Stimulated activated CD4-positive, alpha-beta T cell treated with anti-CD3 and anti-CD28 coated beads, Interleukin-1b, Interleukin-23, amount 100 ng/mL, for 24 hours (primary cell): ENCODE measurements around the gene LRSAM1.
"Not testable (repeated sequence)": the region's sequence is repeated elsewhere in the genome, so short reads cannot be mapped to it uniquely, and the experiment has no call there.

ENCODE experiments used
- DNase-seq, 4 experiments: peaks; one replicate each; pipeline ENCODE4 v3.0.0-alpha.2; 2020; ENCODE audit warnings: low read depth in 4 of 4, low spot score in 1 of 4

The LRSAM1 gene

DNA sequence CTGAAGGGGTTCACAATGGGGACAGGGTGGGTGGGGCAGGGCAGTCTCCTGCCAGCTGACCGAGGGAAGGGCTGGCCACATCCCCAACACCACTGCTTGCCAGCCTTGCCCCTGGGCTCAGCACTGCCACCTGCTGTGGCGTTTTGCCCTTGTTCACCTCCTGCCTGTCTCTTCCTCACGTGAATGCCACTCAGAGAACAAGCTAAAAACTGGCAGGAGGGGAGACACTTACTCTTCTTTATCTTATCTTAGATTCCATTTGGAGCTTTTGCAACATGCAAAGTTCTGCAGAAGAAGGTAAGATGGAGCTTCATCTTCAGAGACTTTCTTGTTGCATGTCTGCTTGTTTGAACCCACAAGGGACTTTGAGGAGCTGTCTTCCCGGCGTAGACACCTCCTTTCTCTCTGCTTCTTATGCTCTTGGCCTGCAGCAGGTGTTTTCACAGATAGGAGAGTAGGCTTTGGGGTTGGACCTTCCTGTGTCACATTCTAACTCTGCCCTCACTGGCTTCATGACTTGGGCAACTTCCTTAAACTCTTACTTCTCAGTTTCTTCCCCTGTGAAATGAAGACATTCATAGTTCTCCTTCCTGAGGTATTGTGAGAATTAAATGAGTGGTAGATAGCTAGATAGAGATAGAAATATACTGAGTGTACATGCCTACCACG lies 4.1 kb downstream of the LRSAM1 start:
- no peak for DNase-seq

DNA sequence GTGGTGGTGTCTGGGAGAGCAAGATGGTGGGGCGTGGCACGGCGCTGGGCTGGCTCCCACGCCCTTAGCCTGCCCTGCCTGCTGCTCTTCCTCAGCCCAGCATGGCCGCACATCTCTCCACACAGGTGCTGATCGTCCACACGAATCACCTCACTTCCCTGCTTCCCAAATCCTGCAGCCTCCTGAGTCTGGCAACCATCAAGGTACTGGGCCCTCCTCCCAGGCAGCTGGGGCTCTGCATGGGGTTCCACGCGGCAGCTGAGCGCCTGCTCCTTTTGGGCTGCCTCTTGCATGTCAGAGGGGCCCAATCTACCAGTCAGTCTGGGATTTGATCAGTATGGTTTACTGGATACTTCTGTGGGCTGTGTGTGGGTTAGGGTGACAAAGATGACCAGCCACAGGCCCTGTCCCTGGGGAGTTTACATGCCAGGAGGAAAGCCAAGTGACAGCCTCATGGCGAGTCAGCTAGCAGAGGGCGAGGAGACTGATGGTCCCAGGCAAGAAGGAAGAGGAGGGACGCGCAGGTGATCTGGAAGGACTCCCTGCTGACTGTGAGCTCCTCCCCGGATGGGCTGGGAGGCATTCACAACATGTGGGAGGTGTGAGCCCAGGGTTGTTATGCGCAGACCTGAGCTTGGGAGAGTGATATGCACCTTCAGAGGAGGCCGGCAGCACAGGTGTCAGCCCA lies 6.0 kb downstream of the LRSAM1 start:
- DNase-seq: no peak

DNA sequence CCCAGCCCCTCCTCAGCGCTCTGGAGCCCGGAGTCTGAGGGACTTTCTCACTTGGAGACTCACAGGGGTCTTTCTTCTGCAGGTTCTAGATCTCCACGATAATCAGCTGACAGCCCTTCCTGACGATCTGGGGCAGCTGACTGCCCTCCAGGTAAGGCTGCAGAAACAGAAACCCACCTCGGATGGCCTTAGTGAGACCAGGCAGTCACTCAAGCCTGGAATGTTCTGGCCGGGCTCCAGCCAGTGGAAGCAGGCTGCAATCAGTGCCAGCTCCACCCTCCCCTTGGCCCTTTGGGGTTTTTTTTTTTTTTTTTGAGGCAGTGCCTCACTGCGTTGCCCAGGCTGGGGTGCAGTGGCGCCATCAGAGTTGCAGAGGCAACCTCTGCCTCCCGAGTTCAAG lies 7.6 kb downstream of the LRSAM1 start:
- no peak for DNase-seq

DNA sequence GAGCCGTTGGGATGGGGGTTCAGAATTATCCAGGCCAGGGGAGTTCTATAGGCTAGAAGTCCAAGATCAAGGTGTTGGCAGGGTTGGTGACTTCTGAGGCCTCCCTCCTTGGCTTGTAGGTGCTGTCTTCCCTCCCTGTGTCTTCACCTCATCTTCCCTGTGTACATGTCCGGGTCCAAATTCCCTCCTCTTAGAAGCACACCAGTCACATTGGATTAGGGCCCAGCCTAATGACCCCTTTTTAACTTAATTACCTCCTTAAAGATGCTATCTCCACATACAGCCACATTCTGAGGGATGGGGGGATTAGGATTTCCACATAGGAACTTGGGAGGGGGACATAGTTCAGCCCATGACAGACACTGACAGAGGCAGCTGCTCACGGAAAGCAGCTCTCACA lies 12.1 kb downstream of the LRSAM1 start:
- DNase-seq: no peak

DNA sequence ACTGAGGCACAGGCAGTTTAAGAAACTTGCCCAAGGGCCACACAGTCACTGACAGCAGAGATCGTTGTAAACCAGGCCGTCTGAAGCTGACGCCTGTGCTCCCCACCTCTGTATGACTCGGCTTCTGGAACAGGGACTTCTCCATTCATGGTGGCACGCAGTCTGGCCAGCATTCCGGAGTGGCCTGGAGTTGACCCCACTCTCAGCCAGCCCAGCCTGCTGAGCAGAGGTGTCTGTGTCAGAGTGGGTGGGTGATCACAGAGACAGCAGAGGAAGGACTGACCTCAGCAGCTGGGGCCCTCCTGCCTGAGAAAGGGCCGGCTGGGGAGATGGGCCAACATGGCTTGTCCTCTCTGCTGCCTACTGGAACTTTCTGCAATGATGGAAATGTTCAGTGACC lies 12.6 kb downstream of the LRSAM1 start:
- no peak for DNase-seq

DNA sequence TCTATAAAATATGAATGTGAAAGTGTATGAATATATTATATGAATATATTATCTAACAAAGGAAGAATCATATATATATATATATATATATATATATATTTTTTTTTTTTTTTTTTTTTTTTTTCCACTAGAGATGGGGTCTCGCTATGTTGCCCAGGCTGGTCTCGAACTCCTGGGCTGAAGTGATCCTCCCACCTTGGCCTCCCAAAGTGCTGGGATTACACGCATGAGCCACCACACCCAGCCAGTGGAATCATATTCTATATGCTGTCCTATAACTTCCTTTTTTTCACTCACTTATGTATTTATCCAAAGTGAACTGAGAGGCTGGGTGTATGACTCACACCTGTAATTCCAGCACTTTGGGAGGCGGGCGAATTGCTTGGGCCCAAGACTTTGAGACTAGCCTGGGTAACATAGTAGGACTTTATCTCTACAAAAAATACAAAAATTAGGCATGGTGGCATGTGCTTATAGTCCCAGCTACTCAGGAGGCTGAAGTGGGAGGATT lies 15.2 kb downstream of the LRSAM1 start:
- DNase-seq: not testable (repeated sequence)

DNA sequence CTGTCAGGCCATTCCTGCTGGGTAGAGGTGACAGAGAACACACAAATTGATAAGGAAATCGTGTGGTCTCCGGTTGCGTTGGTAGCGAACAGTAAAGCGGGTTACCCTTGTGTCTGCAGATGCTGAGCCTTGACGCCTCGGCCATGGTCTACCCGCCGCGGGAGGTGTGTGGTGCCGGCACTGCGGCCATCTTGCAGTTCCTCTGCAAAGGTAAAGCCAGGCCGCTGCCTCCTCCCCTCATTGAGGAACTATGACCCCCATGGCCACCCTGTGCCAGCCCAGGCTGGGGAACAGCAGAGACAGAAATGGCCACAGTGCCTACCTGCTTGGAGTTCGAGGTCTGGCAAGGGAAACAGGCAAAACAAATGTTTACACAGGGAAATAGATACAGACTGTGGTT lies 16.3 kb downstream of the LRSAM1 start:
- no peak for DNase-seq

DNA sequence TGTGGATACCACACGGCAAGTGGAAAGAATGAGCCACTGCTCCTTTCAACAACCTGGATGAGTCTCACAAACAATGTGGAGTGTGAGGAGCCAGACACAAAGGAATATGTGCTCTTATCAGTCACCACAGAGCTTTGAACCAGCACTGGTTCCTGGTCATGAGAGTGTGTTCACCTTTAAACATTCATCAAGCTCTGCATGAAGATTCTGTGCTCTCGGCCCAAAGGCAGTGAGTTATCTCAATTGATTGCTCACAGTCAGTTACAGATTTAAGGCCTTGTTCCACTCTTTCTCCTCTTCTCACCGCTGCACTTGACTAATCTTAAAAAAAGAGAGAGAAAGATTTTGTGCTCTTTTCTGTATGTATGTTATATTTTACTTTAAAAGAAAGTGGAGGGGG lies 19.4 kb downstream of the LRSAM1 start:
- no peak for DNase-seq

DNA sequence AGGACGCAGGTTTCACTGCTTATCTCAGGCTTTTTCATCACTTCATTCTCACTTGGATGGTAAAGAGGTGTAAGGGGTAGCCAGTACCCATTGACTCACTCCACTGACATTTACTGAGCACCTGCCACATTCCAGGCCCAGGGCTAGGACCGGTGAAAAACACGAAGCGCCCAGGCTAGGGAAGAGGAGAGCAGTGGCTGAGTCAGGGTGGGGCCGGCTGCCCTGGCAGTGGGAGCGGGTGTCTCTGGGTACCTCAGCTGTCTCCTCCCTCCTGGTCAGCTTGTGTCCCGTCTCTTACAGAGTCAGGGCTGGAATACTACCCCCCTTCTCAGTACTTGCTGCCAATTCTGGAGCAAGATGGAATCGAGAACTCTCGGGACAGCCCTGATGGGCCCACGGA lies 22.2 kb downstream of the LRSAM1 start:
- no peak for DNase-seq

DNA sequence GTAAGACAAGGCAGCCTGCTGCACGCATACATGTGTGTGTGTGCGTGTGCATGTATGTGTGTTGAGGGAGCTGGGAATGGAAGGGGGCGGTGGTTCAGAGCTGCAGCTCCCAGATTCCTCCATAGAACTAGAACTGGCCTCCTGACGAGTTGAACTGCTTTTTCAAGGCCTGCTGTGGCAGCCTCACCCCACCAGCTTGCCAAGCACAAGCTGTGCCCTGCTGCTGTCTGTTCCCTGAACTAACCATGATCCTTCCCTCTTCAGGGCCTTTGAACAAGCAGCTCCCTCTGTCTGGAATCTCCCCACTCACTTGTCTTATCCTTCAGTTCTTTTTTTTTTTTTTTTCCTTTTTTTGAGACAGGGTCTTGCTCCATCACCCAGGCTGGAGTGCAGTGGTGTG lies 22.6 kb downstream of the LRSAM1 start:
- no peak for DNase-seq

DNA sequence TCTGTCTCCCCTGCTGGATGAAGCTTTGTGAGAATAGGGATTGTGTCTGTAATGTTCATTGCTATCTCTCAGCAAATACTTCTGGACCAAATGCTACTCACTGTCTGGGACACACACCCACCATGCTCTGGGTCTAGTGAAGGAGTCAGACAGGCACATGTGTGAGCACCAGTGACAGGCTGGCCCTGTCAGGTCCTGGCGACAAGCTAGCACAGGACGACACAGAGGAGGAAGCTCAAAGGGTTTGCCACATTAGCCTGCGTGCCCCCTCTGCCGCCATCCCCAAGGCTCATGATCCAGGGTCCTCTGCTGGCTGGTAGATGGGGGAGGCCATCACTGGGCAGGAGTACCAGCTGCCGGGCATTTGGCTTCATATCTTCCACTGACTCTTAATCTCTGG lies 23.3 kb downstream of the LRSAM1 start:
- no peak for DNase-seq

DNA sequence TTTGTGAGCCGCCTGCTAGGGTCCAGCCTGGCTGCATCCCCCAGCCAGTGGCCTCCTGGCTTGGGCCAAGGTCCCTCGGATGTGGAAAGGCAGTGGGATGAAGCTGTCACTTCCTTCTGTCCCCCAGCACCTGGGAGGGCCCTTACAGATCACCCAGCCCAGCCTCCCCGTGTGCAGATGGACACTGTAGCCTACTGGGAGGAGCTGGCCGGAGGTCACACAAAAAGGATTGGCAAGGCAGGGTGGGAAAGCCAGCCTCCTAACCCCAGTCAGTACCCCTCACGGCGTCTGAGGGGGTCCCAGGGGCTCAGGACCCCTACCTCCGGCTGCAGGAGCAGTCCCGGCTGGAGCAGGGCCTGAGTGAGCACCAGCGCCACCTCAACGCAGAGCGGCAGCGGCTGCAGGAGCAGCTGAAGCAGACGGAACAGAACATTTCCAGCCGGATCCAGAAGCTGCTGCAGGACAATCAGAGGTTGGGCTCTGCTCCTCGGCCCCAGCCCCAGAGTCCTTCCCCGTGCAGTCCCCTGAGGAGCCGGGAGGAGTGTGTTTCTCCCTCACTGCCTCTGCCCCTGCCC lies 28.3 kb downstream of the LRSAM1 start:
- DNase-seq: no peak

DNA sequence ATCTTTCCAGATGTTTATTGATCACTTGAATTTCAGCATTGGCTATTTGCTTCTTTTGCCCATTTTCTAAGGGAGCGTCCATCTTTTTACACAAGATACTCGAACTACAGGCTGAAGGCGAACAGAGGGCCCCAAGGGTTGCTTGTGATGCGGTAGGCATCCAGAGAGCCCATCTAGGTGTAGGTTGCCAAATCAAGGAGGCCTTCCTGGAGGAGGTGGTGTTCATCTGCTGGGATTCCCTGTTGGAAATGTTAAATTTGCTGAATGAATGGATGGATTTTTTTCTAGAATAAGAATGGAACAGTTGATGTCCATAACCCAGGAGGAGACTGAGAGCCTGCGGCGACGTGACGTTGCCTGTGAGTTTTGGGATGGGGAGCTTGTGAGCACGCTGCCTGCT lies 31.4 kb downstream of the LRSAM1 start:
- no peak for DNase-seq

DNA sequence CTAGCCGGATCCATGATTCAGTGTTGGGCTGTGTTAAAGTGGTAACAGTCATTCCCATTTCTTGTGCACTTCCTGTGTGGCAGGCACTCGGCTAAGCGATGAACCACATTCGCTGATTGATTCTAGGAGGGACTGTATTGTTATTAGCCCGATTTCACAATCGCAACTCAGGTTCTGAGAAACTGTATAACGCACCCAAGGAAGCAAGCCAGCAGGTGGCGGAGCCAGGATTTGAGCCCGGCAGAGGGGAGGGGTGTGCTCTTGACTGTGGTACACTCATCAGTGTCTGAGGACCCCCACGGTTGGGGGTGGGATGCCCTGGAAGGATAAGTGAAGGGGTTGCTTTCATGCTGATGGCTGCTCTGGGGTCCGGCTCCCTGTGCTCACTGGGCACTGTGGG lies 34.7 kb downstream of the LRSAM1 start:
- DNase-seq: no peak

DNA sequence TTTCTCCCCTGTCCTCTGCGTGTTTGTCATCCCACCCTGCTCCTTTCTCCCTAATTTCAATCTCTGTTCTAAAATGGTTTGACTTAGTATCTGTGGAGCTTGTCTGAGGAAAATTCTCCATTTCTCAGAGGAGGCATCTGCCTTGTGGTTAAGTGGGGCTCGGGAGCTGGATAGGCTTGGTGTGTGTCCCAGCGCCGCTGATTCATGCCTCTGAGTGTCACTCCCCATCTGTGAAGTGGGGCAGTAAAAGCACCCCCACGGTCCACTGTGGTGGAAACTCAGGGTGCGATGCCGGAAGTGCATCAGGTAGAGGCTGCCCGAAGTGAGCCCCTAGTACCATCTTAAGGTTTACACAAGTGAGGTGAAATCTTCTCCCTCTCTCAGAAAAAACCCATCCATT lies 37.6 kb downstream of the LRSAM1 start:
- DNase-seq: no peak

DNA sequence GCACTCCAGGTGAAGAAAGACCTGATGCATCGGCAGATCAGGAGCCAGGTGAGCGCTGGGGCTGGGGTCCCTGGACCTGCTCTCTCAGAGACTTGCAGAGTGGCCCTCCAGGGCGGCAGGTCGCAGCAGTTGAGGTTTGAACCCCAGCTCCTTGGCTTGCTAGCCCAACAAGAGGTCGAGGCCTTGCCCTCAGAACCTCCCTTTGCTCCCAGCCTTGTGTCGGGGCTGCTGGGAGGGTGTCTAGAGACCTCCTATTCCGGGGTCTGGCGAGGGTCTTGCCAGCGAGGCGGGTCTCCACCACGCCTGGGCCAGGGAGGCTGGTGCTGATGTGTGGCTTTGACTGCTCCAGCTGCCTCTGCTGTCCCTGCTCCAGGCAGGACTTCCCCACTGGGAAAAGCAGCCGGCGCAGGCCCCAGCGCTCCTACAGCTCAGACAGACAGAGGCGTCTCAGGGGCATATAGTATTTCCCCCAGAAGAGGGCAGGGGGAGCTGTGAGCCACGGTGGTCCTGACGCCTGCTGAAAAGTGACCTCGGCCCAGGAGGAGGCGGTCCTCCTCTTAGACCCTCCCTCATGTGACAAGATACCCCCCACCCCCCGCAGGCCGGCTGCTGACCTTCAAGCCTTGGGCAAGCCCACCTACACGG lies 38.3 kb downstream of the LRSAM1 start:
- no peak for DNase-seq

DNA sequence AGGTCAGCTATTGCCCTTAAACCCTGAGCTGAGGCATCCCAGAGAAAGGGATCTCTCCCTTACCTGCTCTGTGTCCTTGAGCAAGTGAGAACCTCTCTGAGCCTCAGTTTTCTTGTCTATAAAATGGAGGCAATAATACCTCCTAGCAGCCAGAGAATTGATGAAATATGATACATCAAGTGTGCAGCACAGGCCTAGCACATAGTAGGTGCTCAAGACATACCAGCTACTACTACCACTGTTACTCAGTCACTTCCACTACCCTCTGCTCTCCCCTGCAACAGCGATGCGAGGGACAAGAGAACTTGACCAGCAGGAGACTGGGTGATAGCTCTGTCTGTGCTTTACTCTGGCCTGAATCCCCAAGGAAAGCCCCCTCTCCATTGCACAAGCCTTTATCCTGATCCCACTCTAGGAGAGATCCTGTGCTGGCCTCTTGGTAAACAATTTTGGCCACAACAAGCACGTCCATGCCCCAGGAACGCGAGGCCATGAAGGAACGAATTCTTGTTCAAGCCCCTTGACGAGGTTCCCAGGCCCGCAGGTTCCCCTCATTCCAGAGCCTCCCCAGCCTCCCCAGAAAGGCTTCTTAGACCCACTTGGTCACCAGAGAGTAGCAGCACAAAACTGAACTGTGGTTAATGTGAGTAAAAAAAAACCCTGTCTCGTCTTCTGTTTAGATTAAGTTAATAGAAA lies 39.4 kb downstream of the LRSAM1 start:
- DNase-seq: no peak

DNA sequence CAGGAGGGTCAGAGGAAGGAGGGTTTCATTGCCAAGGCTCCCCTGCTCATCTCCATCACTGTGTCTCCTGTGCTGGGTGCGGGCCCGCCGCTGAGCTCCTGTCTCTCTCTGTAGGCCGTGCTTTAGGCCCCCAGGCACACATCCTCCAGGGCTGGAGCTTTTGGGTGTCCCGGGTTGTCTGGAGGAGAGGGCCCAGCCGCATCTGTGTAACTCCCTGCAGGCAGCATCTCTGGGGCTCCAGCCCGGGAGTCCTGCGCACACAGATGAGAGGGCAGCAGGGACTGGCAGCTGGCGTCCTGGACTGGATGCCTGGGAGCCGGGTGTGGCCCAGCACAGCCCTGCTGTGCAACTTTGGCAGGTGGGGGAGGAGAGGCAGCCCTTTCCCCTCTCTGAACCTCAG lies 40.2 kb downstream of the LRSAM1 start:
- no peak for DNase-seq

DNA sequence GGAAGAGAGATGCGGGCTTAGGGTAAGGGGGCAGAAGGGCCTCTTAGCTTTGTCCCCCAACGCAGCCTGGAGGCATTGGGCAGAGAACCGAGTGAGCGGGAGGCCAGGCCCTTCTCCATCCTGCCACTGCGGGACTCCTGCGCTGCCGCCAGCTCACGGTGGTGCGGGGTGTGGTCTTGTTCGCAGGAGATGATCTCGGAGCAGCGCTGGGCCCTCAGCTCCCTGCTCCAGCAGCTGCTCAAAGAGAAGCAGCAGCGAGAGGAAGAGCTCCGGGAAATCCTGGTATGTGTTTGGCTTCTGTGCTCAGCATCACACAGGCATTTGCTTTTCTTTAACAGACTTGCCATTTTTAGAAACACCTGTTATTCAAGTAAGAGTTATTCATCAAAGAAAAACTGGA lies 41.3 kb downstream of the LRSAM1 start:
- no peak for DNase-seq

DNA sequence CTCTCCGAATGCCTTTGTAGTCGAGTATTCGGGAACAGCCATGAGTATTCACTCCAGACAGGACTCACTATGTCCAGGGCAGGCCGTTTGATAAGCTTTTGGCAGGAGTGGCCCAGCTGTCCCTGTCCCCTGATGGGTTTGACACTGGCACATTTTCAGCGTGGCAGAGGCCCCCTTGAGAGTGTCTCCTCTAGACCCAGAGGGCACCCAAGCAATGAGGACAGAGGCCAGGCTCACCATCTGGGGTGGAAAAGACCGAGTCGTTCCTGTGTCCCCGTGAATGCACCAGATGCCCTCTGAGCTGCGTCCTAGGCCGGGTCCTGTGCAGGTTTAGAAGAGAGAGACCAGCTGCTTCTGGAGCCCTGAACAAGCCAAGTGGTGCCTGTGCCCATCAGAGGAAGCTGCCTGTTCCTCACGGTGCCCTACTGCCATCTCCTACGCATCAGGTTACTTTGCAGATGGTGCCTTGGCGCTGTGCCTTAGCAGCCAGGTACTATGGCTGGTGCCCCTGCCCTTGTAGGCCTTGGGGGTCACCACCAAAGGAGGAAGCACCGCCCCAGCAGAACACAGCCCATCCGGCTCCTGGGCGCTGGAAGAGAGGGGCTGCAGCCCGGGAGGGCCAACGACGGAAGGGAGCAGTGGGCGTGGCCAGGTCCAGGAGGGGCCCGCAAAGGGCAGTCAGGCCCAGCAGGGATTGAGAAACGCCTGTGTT lies 42.4 kb downstream of the LRSAM1 start:
- no peak for DNase-seq

DNA sequence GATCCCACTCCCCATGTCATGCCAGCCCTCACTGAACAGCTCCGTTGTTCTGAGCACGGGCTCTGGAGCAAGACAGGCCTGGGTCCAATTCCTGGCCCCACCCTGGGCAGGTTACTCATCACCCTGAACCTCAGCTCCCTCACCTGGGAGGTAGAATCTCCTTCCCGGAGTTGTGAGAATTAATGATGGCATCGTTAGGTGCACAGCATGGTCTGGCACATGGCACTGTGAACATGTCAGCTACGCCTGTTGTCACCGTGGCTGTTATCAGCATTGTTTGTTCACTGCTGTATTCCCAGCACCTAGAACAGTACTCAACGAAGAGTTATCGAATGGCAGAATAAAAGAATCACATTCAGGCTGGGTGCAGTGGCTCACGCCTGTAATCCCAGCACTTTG lies 43.0 kb downstream of the LRSAM1 start:
- DNase-seq: no peak
